Glomerular endothelial cell (primary cell): ENCODE results near the gene RIN1. TPM values are rescaled to one million over a fixed set of nuclear protein-coding genes. Genes with fewer than 3 reads are reported as not detected.
"Not testable (repeated sequence)": the region's sequence is repeated elsewhere in the genome, so short reads cannot be mapped to it uniquely, and the experiment has no call there.

Source experiments
- DNase-seq: peaks from one replicate; pipeline ENCODE4 v3.0.0-alpha.2; 2011; ENCODE audit warnings: low read depth, low spot score; ENCODE audit errors: extremely low read depth
- total RNA-seq: library from RNA; depleted of rRNA; stranded (reverse); fragments of >200 nt; gene quantifications from 2 replicates; pipeline ENCODE4 v1.2.3, GENCODE V29; 2015

Gene RIN1
- total RNA-seq, 1 donor from 2014 or later = 17.2 TPM

GRCh38 chr11:66361502-66361941, 25.3 kb upstream of the RIN1 start:
- no peak for DNase-seq

- DNase-seq = no peak
These were observed 24.3 kb upstream of the RIN1 start for GRCh38 chr11:66360406-66361073.

GRCh38 chr11:66359662-66360087, 23.4 kb upstream of the RIN1 start:
- no peak for DNase-seq

GRCh38 chr11:66350560-66351235, 14.5 kb upstream of the RIN1 start:
- DNase-seq = not testable (repeated sequence)

GRCh38 chr11:66349084-66349386, 12.8 kb upstream of the RIN1 start:
- no peak for DNase-seq

GRCh38 chr11:66347425-66348276, 11.4 kb upstream of the RIN1 start, which contains the start of gene B4GAT1:
B4GAT1 (minus strand) TSS chr11:66347629; CDS start chr11:66347545, 84 bp downstream.
- DNase-seq = peak; percentile 82

GRCh38 chr11:66346476-66347424, 10.5 kb upstream of the RIN1 start:
- no peak for DNase-seq

GRCh38 chr11:66345316-66345649, 9.0 kb upstream of the RIN1 start:
- DNase-seq = no peak

GRCh38 chr11:66344550-66345315, 8.5 kb upstream of the RIN1 start, which contains the start of gene BRMS1:
BRMS1 (minus strand) TSS chr11:66345104; CDS start chr11:66342234, 2,870 bp downstream.
- DNase-seq = peak; percentile 82

- no peak for DNase-seq
These were observed 6.9 kb upstream of the RIN1 start for GRCh38 chr11:66343176-66343575.

GRCh38 chr11:66341502-66342126, 5.4 kb upstream of the RIN1 start:
- no peak for DNase-seq

- DNase-seq = no peak
These were observed 4.6 kb upstream of the RIN1 start for GRCh38 chr11:66340596-66341501.

GRCh38 chr11:66339686-66340483, 3.7 kb upstream of the RIN1 start:
- DNase-seq = no peak

- no peak for DNase-seq
These were observed 3.0 kb upstream of the RIN1 start for GRCh38 chr11:66339162-66339675.

GRCh38 chr11:66338276-66339161, 2.3 kb upstream of the RIN1 start:
- no peak for DNase-seq
